ENCODE measurements around the gene STAT2. TPM values are rescaled to one million over a fixed set of nuclear protein-coding genes. Genes with fewer than 3 reads are reported as not detected.
"Not testable (repeated sequence)": the region's sequence is repeated elsewhere in the genome, so short reads cannot be mapped to it uniquely, and the experiment has no call there.

STAT2 gene
- total and polyA plus RNA-seq, 9 of the 15 experiments (the other 6 are each of a cell fraction or from before 2014, with no cell fraction given), result 15.5 to 46.9 (median 40.1) TPM

- TF ChIP-seq AFF1 (IDR thresholded peaks at IDR 0.05; ENCODE audit: low read depth in 1 of 2, partially characterized antibody in 2 of 2) (no peak), ZNF79 (CRISPR knock-in tag; IDR thresholded peaks at IDR 0.05; ENCODE audit: low read depth) (no peak), ZNF239 (CRISPR knock-in tag; IDR thresholded peaks at IDR 0.05) (no peak)
Measured at GRCh38 chr12:56324206-56324605, 35.7 kb downstream of the STAT2 start (continued).

- H4K20me1 ChIP-seq (replicated peaks; ENCODE audit: control insufficient read depth, insufficient read depth, low read length); CTCF ChIA-PET (ENCODE audit: low intra/inter-chr PET ratio); H3K4me3 ChIP-seq; BruUV-seq (replicated peaks); DNase-seq (ENCODE audit: extremely low read depth in 1 of 4, low spot score in 3 of 4); H3K27ac ChIP-seq (ENCODE audit: extremely low read depth, low read depth, low read length); H2AFZ ChIP-seq (ENCODE audit: low read depth, low read length); H3K9me1 ChIP-seq (ENCODE audit: control insufficient read depth, insufficient read depth, low read length); H3K9ac ChIP-seq (ENCODE audit: insufficient read depth in 1 of 2, low read depth in 2 of 2, low read length in 2 of 2); H3K4me2 ChIP-seq (ENCODE audit: insufficient read depth, low read length); POLR2A ChIA-PET; ATAC-seq; H3K79me2 ChIP-seq (ENCODE audit: control insufficient read depth, insufficient read depth, low read length); intact Hi-C loops (cut with micrococcal nuclease); H3K9me3 ChIP-seq (replicated peaks; ENCODE audit: control insufficient read depth, insufficient read depth, low read depth, low read length); H3K4me1 ChIP-seq (replicated peaks in 1 of 2; ENCODE audit: control insufficient read depth in 2 of 2, insufficient read depth in 2 of 2, low read length in 2 of 2); H3K27me3 ChIP-seq (ENCODE audit: control insufficient read depth in 2 of 2, insufficient read depth in 2 of 2, low read length in 2 of 2); FAIRE-seq; in situ Hi-C loops (cut with MboI): not testable (repeated sequence)
- peaks cover 69% of the 10 kb centered on the region for H3K36me3 ChIP-seq (ENCODE audit: control insufficient read depth, insufficient read depth, low read length)
- TF ChIP-seq CEBPB (tag; IDR thresholded peaks at IDR 0.05), result peak; percentile 95
- peak; percentile 76 for TF ChIP-seq CEBPG (CRISPR knock-in tag; IDR thresholded peaks at IDR 0.05)
- TF ChIP-seq CEBPG (tag; conservative IDR thresholded peaks at IDR 0.05 in 1 of 2, IDR thresholded peaks at IDR 0.05 in 1 of 2), result peak in 1 of 2 experiments; percentile 94; a peak in 2 of 4 replicates
- TF ChIP-seq IRF9 (tag; IDR thresholded peaks at IDR 0.05), result 0 out of 2 replicates have a peak, but pooled peaks have one; percentile 35
- WGBS (ENCODE audit: insufficient coverage, low coverage, missing lambda C conversion rate), result 75% methylated on average over 4 of the region's 8 CpGs
Measured at GRCh38 chr12:56321610-56322009, 38.3 kb downstream of the STAT2 start.

Measured in K562 (cell line).